ENCODE measurements around the gene APC2.
"Not testable (repeated sequence)": the region's sequence is repeated elsewhere in the genome, so short reads cannot be mapped to it uniquely, and the experiment has no call there.

The APC2 gene

DNA sequence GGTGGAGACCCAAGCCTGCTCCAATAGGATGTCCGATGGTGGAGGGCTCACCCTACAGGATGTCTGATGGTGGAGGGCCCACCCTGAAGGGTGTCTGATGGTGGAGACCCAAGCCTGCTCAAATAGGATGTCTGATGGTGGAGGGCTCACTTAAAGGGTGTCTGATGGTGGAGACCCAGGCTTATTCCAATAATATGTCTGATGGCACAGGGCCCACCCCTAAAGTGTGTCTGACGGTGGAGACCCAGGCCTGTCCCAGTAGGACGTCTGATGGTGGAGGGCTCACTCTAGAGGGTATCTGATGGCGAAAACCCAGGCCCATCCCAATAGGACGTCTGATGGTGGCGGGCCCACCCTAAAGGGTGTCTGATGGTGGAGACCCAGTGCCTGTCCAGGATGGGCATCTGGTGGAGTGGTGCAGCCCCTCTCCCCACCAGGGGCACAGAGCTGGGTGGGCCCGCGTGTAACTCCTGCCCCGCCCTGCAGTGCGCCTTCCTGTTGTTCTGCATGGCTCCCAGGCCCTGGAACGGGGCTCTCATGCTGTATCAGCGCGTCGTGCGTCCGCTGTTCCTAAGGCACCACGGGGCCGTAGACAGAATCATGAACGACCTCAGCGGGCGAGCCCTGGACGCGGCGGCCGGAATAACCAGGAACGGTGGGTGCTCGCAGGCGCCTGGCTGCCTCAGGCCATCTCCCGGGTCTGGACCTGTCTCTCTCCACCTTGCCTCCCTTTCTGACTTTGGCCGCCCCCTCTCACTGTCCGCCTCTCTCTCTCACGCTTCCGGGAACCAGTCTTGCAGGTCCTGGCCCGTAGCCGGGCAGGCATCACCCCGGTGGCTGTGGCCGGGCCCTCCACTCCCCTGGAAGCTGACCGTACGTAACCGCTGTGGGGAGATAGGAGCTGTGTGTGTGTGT, 46.1 kb downstream of the APC2 start:
- Histone ChIP-seq H3K27me3 (replicated peaks in 2 of 5; ENCODE audit: control insufficient read depth in 4 of 5, insufficient read depth in 5 of 5, low read length in 4 of 5) (peaks cover 0 to 11% (median 8%) of the 10 kb centered on the region in 5 experiments), H3K27ac (ENCODE audit: insufficient read depth in 1 of 2, low read depth in 1 of 2, low read length in 2 of 2, poor library complexity in 1 of 2, severe bottlenecking in 2 of 2) (no peak overlapping the region), H3K36me3 (ENCODE audit: control insufficient read depth in 4 of 4, insufficient read depth in 4 of 4, low read length in 3 of 4) (no peaks in the 10 kb centered on the region), H3K4me3 (ENCODE audit: control insufficient read depth in 1 of 7, extremely low read depth in 1 of 7, insufficient read depth in 4 of 7, low read depth in 2 of 7, low read length in 6 of 7) (no peak overlapping the region), H3K4me1 (ENCODE audit: control extremely low read depth in 1 of 4, control insufficient read depth in 4 of 4, insufficient read depth in 4 of 4, low read length in 3 of 4) (peaks cover 0 to 7% (median 7%) of the 10 kb centered on the region in 4 experiments), H3K9me3 (ENCODE audit: control extremely low read depth in 1 of 5, control insufficient read depth in 4 of 5, insufficient read depth in 2 of 5, low read depth in 1 of 5, low read length in 4 of 5) (no peaks in the 10 kb centered on the region)
- WGBS (ENCODE audit: insufficient coverage) = 91% methylated on average over 39 of the region's 40 CpGs
- DNase-seq = no peak
- POLR2A ChIA-PET = interaction anchor here (0.6 to 0.7 kb wide), 2 partner anchors 23 to 148 kb away, joined by 3 read pairs; no protein-coding TSS in a partner anchor
- CTCF ChIA-PET = no interaction called here

DNA sequence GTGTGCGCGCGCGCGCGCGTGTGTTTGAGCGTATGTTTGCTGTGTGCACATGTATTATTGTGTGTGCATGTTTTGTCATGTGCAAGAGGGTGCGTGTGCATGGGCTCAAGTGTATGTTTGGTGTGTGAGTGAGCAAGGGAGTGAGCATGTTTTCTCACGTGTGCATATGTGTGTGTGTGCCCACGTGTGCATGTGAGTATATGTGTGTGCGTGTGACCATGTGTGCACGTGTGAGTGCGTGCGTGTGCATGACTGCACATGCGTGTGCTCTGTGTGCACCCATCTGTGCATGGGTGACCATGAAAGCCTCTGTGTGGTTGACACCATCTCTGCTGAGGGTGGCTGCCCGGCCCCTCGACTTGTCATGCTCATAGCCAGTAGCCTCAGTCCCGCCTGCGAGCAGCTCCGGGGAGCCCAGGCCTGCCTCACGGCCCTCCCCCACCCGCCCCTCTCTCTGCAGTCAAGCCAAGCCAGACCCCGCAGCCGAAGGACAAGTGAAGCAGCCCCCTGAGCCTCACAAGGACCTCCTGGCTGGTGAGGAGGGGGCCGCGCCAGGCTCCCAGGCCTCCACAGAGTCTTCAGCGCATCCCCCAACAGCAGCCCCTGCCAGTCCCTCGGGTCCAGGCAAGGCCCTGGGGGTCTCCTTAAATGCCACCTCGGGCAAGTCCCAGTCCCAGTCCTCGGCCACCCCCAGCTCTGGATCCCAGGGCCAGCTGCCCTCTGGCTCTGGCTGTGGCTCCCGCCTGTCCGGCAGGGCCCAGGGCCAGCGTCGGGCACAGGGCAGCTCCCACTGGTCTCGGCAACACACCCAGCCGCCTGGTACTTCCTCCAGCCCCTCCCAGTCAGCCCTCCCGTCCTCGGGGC, 47.0 kb downstream of the APC2 start:
- Histone ChIP-seq H3K36me3 (ENCODE audit: control insufficient read depth in 4 of 4, insufficient read depth in 4 of 4, low read length in 3 of 4) (no peaks in the 10 kb centered on the region), H3K27ac (ENCODE audit: insufficient read depth in 1 of 2, low read depth in 1 of 2, low read length in 2 of 2, poor library complexity in 1 of 2, severe bottlenecking in 2 of 2) (no peak overlapping the region), H3K27me3 (replicated peaks in 2 of 5; ENCODE audit: control insufficient read depth in 4 of 5, insufficient read depth in 5 of 5, low read length in 4 of 5) (peaks cover 0 to 6% (median 2%) of the 10 kb centered on the region in 5 experiments), H3K4me3 (ENCODE audit: control insufficient read depth in 1 of 7, extremely low read depth in 1 of 7, insufficient read depth in 4 of 7, low read depth in 2 of 7, low read length in 6 of 7) (no peak overlapping the region), H3K9me3 (ENCODE audit: control extremely low read depth in 1 of 5, control insufficient read depth in 4 of 5, insufficient read depth in 2 of 5, low read depth in 1 of 5, low read length in 4 of 5) (no peaks in the 10 kb centered on the region), H3K4me1 (ENCODE audit: control extremely low read depth in 1 of 4, control insufficient read depth in 4 of 4, insufficient read depth in 4 of 4, low read length in 3 of 4) (no peaks in the 10 kb centered on the region)
- no peak for DNase-seq
- ChIA-PET POLR2A (no interaction called here), CTCF (interaction anchor here (0.5 to 0.9 kb wide), 2 partner anchors 53 to 706 kb away, joined by 3 read pairs; no protein-coding TSS in a partner anchor)
- 91% methylated on average over 29 of the region's 39 CpGs for WGBS (ENCODE audit: insufficient coverage)

DNA sequence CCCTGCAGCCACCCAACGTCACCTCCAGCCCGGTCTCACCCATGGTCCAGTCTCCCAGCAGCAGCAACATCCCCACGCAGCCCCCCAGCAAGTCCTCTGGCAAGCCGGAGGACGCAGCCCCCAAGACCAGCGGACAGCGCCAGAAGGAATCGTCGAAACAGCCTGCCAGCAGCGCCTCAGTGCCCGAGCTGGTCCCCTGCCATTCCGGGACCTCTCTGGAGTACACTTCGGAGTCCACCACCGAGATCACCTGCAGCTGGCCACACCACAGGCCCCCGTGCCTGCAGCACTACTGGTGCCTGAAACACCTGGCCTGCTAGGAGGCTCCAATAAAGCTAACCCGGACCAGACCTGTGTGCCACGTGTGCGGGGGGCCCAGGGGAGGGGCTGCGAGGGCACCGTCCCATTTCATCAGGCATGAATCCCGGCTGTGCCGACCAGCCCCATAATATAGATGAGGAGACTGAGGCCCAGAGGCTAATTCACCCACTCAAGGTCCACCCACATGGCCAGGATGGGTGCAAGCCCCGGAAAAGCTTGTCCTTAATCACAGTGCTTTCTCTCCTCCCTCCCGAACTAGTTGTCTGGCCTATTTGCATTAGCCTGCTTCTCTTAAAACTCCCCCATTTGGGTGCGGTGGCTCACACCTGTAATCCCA, 47.8 kb downstream of the APC2 start:
- ChIA-PET CTCF (interaction anchor here (0.5 to 0.9 kb wide), 2 partner anchors 54 to 706 kb away, joined by 3 read pairs; no protein-coding TSS in a partner anchor), POLR2A (no interaction called here)

DNA sequence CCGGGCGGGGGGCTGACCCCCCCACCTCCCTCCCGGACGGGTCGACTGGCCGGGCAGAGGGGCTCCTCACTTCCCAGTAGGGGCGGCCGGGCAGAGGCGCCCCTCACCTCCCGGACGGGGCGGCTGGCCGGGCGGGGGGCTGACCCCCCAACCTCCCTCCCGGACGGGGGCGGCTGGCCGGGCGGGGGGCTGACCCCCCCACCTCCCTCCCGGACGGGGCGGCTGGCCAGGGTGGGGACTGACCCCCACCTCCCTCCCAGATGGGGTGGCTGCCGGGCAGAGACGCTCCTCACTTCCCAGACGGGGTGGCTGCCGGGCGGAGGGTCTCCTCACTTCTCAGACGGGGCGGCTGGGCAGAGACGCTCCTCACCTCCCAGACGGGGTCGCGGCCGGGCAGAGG, 49.3 kb downstream of the APC2 start:
- DNase-seq; H3K36me3 ChIP-seq (ENCODE audit: control insufficient read depth in 4 of 4, insufficient read depth in 4 of 4, low read length in 3 of 4); H3K9me3 ChIP-seq (ENCODE audit: control extremely low read depth in 1 of 5, control insufficient read depth in 4 of 5, insufficient read depth in 2 of 5, low read depth in 1 of 5, low read length in 4 of 5); H3K27ac ChIP-seq (ENCODE audit: insufficient read depth in 1 of 2, low read depth in 1 of 2, low read length in 2 of 2, poor library complexity in 1 of 2, severe bottlenecking in 2 of 2); H3K4me3 ChIP-seq (ENCODE audit: control insufficient read depth in 1 of 7, extremely low read depth in 1 of 7, insufficient read depth in 4 of 7, low read depth in 2 of 7, low read length in 6 of 7); POLR2A ChIA-PET; CTCF ChIA-PET: not testable (repeated sequence)
- peaks cover 0 to 22% (median 7%) of the 10 kb centered on the region in 5 experiments for H3K27me3 ChIP-seq (replicated peaks in 2 of 5; ENCODE audit: control insufficient read depth in 4 of 5, insufficient read depth in 5 of 5, low read length in 4 of 5)
- WGBS (ENCODE audit: insufficient coverage) = 90% methylated on average over 4 of the region's 34 CpGs
- H3K4me1 ChIP-seq (ENCODE audit: control extremely low read depth in 1 of 4, control insufficient read depth in 4 of 4, insufficient read depth in 4 of 4, low read length in 3 of 4) = peaks cover 0 to 11% (median 7%) of the 10 kb centered on the region in 4 experiments

More for the DNA sequence above, 47.8 kb downstream of the APC2 start:
- Histone ChIP-seq H3K4me1 (ENCODE audit: control extremely low read depth in 1 of 4, control insufficient read depth in 4 of 4, insufficient read depth in 4 of 4, low read length in 3 of 4) (no peaks in the 10 kb centered on the region), H3K36me3 (ENCODE audit: control insufficient read depth in 4 of 4, insufficient read depth in 4 of 4, low read length in 3 of 4) (no peaks in the 10 kb centered on the region), H3K27ac (ENCODE audit: insufficient read depth in 1 of 2, low read depth in 1 of 2, low read length in 2 of 2, poor library complexity in 1 of 2, severe bottlenecking in 2 of 2) (no peak overlapping the region), H3K9me3 (ENCODE audit: control extremely low read depth in 1 of 5, control insufficient read depth in 4 of 5, insufficient read depth in 2 of 5, low read depth in 1 of 5, low read length in 4 of 5) (no peaks in the 10 kb centered on the region), H3K4me3 (ENCODE audit: control insufficient read depth in 1 of 7, extremely low read depth in 1 of 7, insufficient read depth in 4 of 7, low read depth in 2 of 7, low read length in 6 of 7) (no peak overlapping the region), H3K27me3 (replicated peaks in 2 of 5; ENCODE audit: control insufficient read depth in 4 of 5, insufficient read depth in 5 of 5, low read length in 4 of 5) (peaks cover 0 to 7% (median 4%) of the 10 kb centered on the region in 5 experiments)
- DNase-seq = no peak
- 90% methylated on average over 21 of the region's 25 CpGs for WGBS (ENCODE audit: insufficient coverage)

DNA sequence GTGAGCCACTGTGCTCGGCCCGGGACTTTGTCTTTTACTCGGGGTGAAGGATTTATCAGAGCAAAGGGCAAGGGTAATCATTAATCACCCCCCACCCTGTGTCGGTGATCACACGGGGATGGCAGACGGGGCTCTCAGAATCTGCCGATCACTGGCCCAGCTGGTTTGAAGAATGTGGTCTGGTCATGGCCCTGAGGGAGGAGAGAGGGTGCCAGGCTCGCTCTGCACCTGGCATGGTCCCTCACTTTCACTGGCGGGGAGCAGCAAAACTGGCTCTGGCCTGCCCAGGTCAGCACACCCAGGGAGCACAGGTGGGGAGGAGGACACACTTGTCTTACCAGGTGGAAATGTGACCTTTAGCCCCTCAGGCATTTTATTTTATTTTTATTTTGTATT, 51.3 kb downstream of the APC2 start:
- Histone ChIP-seq H3K4me3 (ENCODE audit: control insufficient read depth in 1 of 7, extremely low read depth in 1 of 7, insufficient read depth in 4 of 7, low read depth in 2 of 7, low read length in 6 of 7) (no peak overlapping the region), H3K27ac (ENCODE audit: insufficient read depth in 1 of 2, low read depth in 1 of 2, low read length in 2 of 2, poor library complexity in 1 of 2, severe bottlenecking in 2 of 2) (no peak overlapping the region), H3K27me3 (replicated peaks in 2 of 5; ENCODE audit: control insufficient read depth in 4 of 5, insufficient read depth in 5 of 5, low read length in 4 of 5) (peaks cover 0 to 38% (median 7%) of the 10 kb centered on the region in 5 experiments), H3K4me1 (ENCODE audit: control extremely low read depth in 1 of 4, control insufficient read depth in 4 of 4, insufficient read depth in 4 of 4, low read length in 3 of 4) (peaks cover 0 to 11% (median 7%) of the 10 kb centered on the region in 4 experiments), H3K9me3 (ENCODE audit: control extremely low read depth in 1 of 5, control insufficient read depth in 4 of 5, insufficient read depth in 2 of 5, low read depth in 1 of 5, low read length in 4 of 5) (no peaks in the 10 kb centered on the region), H3K36me3 (ENCODE audit: control insufficient read depth in 4 of 4, insufficient read depth in 4 of 4, low read length in 3 of 4) (no peaks in the 10 kb centered on the region)
- ChIA-PET CTCF (interaction anchor here (0.9 to 1.5 kb wide), 2 partner anchors 8 to 264 kb away, joined by 3 read pairs; no protein-coding TSS in a partner anchor), POLR2A (no interaction called here)
- no peak for DNase-seq
- 60% methylated on average over 1 of the region's 9 CpGs for WGBS (ENCODE audit: insufficient coverage)

DNA sequence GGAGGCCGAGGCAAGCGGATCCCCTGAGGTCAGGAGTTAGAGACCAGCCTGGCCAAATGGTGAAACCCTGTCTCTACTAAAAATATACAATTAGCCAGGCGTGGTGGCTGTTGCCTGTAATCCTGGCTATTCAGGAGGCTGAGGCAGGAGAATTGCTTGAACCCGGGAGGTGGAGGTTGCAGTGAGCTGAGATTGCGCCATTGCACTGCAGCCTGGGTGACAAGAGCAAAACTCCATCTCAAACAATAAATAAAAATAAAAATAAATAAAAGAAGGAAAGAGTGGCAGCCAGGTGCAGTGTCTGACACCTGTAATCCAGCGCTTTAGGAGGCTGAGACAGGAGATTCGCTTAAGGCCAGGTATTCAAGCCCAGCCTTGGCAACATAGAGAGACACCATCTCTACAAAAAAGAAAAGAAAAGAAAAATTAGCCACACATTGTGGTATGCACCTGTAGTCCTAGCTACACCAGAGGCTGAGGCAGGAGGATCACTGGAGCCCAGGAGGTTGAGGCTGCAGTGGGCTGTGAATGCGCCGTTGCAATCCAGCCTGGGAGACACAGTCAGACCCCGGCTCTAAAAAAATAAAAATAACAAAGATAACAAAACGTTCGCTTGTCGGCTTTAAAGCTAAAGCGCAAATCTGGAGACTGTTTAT, 52.6 kb downstream of the APC2 start:
- H3K27me3 ChIP-seq (replicated peaks in 2 of 5; ENCODE audit: control insufficient read depth in 4 of 5, insufficient read depth in 5 of 5, low read length in 4 of 5) = peaks cover 0 to 39% (median 7%) of the 10 kb centered on the region in 5 experiments
- CTCF ChIA-PET = no interaction called here
- WGBS (ENCODE audit: insufficient coverage) = 71% methylated on average over 10 of the region's 14 CpGs
- H3K4me1 ChIP-seq (ENCODE audit: control extremely low read depth in 1 of 4, control insufficient read depth in 4 of 4, insufficient read depth in 4 of 4, low read length in 3 of 4) = peaks cover 0 to 15% (median 9%) of the 10 kb centered on the region in 4 experiments
- H3K9me3 ChIP-seq (ENCODE audit: control extremely low read depth in 1 of 5, control insufficient read depth in 4 of 5, insufficient read depth in 2 of 5, low read depth in 1 of 5, low read length in 4 of 5) = no peaks in the 10 kb centered on the region
- POLR2A ChIA-PET = no interaction called here
- H3K36me3 ChIP-seq (ENCODE audit: control insufficient read depth in 4 of 4, insufficient read depth in 4 of 4, low read length in 3 of 4) = no peaks in the 10 kb centered on the region
- DNase-seq = no peak
- H3K27ac ChIP-seq (ENCODE audit: insufficient read depth in 1 of 2, low read depth in 1 of 2, low read length in 2 of 2, poor library complexity in 1 of 2, severe bottlenecking in 2 of 2) = no peak overlapping the region
- no peak overlapping the region for H3K4me3 ChIP-seq (ENCODE audit: control insufficient read depth in 1 of 7, extremely low read depth in 1 of 7, insufficient read depth in 4 of 7, low read depth in 2 of 7, low read length in 6 of 7)

Data from common myeloid progenitor, CD34-positive (primary cell).